SK-N-SH (cell line): Measurements from ENCODE around the gene PTPN14.

Source experiments
- CTCF ChIP-seq: fragments of 200-600 bp; sonication (generic); IDR thresholded peaks from 2 replicates; pipeline ENCODE4 v1.6.1; 2017; ENCODE audit warnings: antibody characterized with exemption, mild to moderate bottlenecking, moderate library complexity
- FOSL2 ChIP-seq: IDR thresholded peaks from 2 replicates; pipeline ENCODE4 v1.4.0; 2012; ENCODE audit warnings: low read depth, mild to moderate bottlenecking, moderate library complexity, borderline replicate concordance
- MAX ChIP-seq: IDR thresholded peaks from 2 replicates; pipeline ENCODE4 v1.4.0; 2012; ENCODE audit warnings: low read depth
- RAD21 ChIP-seq: IDR thresholded peaks from 2 replicates; pipeline ENCODE4 v1.6.1; 2012; ENCODE audit warnings: mild to moderate bottlenecking, low read length
- RFX5 ChIP-seq: IDR thresholded peaks from 2 replicates; pipeline ENCODE4 v1.6.1; 2012; ENCODE audit warnings: mild to moderate bottlenecking, improper control_type of control experiment, low read length
- TAF1 ChIP-seq: IDR thresholded peaks from 2 replicates; pipeline ENCODE4 v1.6.1; 2012; ENCODE audit warnings: low read depth, mild to moderate bottlenecking, low read length, moderate library complexity, borderline replicate concordance
- TCF12 ChIP-seq: IDR thresholded peaks from 2 replicates; pipeline ENCODE4 v1.4.0; 2012

- TF ChIP-seq CTCF (no peak), RFX5 (no peak), TAF1 (no peak), RAD21 (no peak), FOSL2 (no peak), TCF12 (no peak), MAX (no peak)
Measured at GRCh38 chr1:214396330-214396729, 155.1 kb downstream of the PTPN14 start.
